GM19240 (cell line): ENCODE measurements around the gene FCAMR.

Experiments
- DNase-seq: peaks from one replicate; pipeline ENCODE4 v3.0.0; 2011; ENCODE audit warnings: low spot score; ENCODE audit not compliant: insufficient read length

The FCAMR gene

DNA sequence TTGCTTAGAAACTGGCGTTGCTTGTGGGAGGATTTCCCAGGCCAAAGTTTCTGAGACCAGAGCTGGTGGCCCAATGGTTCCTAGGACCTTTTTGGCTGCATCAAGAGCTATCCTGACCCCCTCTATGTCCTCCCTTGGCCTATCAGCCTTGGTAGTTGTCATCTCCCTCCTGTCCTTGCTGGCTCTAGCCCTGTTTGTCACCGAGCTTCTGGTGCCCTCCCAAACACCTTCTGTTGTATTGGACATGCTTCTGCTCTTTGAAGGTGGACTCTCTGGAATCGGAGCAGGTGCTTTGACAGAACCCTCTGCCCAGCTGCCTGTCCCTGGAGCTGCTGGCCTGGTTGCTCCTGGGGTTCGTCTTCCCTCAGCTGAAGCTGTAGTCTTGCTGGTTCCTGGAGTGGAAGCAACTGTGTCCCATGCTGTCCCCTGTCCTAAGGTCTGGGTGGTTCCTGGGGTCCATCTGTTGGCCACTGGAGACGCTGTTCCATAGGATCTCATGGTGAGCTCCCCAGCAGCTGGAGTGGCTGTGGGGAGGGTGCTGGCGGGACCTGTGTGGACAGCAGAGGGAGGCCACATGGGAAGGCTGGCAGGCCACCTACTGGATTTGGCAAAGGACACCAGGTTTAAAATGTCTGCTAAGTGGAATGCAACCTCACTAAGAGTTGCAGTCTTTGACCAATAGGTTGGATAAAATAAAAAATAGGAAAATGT lies 9.4 kb downstream of the FCAMR start:
- no peak for DNase-seq

DNA sequence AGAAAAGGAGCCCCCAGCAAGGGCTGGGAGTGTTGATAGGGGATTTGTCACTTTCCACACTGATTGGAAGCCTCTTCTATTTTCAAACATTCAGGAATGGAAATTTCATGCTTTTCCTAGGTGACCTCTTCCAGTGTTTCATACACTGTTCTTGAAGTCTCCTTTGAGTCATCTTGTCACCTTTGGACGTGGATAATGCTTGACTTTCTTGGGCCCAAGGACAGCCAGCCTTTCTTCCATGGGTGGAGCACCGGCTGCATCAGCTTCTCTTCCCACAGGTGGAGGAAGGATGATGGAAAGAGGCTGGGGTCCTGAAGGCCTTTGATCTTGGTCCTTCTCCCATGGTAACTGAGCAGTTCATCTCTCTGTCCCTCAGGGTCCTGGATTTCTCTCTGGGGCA lies 12.1 kb downstream of the FCAMR start:
- no peak for DNase-seq

DNA sequence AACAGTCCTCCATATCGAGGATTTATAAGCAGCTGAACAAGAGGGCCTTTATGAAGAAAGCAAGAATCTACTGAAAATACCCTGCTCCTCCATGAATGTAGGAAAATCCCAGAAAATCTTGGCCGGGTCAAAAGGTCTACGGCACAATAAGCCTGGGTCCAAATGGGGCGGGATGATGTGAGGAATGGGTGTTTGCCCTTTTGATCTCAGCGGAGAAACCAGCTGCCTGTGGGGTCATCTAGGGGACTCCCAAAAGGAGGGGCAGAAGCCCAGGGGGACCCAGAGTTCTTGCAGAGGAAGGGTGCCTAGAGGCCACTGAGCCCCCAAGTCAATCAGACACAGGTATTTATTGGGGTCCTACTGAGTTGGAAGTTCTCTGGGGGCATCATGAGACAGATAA lies 12.6 kb downstream of the FCAMR start:
- DNase-seq, result no peak

DNA sequence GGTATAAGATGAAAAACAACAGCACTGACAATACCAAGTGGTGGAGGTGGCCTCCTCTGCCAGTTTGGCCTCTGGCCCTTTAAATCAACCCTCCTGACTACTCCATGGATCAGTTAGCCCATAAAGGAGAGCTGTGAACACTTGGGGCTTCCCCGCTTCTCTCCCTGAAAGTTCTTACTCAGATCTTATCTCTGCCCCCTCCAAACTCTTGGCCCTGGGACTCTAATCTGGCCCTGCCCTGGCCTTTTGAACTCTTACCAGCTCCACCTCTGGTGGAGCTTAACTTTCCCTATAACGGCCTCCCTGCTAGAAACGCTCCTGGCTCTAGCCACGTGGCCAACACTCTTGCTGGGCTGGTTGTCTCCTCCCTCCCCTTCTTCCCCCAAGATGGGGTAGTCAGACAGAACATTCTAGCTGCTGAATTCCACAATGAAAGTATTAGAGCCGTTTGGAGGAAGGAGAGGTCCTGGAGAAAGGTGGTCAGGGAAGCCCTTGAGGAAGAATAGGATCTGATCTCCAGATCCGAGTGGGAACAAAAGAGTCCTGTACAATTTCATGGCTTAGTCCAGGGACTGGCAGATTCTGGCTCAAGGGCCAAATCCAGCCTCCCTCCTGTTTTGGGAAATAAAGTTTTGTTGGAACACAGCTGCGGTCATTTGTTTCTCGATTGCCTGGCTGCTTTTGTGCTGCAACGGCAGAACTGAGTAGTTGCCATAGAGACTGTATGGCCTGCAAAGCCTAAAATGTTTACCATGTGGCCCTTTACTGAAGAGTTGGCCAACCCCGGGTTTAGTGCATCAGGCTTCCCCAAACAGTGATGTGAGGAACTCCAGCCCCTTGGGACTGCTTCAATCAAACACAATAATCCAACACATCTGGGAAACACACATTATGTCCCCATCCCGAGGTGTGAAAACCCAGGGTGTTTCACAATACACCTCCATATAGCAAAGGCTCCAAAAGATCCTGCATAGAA lies 14.5 kb downstream of the FCAMR start:
- peak; percentile 64 for DNase-seq

DNA sequence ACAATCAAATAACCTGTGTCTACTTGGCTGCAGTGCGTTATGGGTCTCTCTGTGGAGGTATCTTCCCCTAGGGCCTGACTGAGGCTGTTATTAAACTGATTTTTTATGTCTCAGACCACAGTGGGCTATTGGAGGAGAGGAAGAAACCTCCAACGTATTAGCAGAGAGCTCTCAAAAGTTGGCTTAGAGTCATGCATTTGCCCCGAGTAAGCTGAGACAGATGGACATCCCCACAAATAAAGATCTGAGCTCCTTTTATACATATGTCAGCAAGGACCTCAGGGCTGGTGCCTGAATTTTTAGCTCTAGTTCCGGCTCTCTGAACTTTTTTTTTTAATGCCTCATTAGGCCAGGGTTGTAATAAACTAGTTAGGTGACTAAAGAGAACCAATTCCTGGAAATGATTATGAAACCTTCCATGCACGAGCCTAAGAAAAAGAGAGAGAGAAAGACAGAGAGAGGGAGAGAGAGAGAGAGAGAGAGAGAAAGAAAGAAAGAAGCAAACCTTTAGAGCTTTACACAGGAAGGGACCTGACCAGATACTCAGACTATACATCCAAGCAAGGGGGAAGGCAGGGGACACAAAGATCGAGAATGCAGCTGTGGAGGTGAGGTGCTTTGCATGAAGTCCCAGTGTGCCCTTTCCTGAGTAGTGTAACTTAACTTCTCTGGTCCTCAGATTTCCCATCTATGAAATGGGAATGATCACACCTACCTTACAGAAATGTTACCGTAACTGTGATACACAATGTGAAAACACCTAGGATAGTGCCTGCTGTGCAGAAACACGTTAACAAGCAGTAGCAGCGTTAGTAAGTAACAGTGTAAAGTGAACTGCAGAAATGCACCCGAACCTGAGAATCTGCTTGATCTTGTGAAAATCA lies 15.6 kb downstream of the FCAMR start:
- DNase-seq, result no peak

DNA sequence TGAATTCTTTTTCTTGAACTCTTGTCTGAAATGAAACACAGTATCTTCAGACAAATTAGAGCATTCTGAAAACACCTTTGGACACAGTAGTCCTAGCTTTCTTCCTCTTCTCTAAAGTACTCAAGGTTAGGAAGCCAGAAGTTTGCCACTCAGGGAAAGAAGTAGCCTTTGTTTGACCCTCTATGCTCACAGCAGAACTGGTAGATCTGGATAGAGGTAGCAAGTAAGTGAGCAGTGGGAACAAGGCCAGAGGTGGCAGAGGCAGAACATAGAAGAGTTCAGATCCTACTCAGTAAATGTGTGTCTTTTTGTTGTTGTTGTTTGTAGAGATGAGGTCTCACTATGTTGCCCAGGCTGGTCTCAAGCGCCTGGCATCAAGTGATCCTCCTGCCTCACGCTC lies 16.6 kb downstream of the FCAMR start:
- DNase-seq, result no peak

DNA sequence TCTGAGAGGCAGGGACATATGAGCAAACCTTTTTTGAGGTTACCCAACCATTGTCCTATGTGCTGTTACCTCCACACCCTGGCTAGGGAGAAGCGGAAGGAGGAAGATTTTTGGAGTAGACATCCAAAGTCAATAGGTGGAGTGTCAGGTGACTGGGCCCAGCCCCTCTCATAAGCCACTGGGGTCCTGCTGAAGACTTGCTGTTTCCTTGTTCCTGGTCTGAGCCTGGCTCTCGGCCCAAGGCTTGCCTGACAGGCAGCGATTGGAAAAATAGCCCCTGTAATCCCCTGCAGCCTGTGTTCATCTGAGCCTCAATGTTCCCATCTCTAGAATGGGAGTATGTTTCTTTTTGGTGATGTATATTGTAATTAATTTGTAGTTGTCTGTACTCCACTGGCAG lies 17.1 kb downstream of the FCAMR start:
- no peak for DNase-seq

DNA sequence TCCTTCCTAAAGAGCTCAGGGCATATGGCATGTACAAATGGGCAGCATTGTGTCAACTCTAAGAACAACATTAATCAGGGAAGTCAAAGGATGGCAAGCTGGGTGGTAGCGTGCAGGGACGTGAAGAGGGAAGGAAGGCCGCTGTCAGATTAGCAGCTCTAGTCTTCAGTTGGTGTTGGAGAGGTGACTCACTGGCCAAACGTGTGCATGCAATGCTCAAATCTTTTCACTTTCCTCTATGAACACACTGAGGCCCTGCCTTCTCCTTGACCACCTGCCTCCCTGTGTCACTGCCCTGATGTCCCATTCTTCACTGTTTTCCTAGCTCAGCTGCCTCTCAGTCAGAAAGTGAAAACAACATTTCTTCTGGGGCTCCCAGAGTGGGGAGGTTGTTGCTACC lies 18.1 kb downstream of the FCAMR start:
- no peak for DNase-seq

DNA sequence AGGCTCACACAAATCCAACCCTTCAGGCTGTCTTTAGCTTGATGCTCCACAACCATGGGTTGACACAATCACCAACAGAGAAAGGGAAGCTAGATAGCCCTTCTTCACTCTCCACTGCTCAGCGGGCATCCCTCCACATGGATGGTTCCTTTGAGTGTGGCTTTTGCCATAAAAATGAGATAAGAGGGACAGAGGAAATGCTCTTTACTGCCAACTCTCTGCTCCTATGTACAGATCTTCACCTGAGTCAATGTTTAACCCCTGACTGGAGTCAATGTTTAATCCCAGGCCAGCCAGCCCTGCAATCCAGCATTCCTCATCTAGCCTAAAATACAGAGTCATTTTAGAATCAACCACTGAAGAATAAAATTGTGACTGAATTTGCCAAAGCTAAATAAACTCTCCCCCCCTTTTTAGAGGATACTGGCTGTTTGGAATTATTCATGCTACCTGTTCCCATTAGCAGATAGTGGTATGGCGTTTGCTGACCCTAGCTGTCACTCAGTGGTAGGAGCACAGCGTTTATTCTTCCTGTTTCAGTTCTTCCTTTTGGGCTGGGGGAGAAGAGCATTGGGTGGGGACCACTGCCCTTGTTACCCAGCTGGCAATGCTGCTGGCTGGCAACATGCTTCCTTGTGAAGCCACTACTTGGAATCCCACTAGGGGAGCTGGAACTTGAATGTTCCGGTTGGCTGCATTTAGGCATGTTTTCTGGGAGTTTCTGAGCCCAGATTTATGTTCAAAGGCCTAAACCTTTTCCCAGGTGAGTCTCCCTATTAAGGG lies 18.8 kb downstream of the FCAMR start:
- DNase-seq, result no peak

DNA sequence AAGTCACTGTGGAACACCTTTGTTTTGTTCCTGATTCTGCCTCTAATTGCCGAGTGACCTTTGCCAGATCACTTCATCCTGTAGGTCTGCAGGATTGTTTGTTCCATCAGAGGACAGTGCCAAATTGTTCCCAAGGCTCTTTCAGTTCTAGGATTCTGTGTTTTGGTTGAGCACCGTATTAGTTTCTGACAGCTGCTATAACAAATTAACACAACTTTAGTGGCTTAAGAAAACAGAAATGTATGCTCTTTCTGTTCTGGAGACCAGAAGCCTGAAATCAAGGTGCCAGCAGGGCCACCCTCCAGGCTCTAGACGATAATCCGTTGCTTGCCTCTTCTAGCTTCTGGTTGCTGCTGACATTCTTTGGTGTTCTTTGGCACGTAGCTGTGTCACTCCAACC lies 20.6 kb downstream of the FCAMR start:
- no peak for DNase-seq

DNA sequence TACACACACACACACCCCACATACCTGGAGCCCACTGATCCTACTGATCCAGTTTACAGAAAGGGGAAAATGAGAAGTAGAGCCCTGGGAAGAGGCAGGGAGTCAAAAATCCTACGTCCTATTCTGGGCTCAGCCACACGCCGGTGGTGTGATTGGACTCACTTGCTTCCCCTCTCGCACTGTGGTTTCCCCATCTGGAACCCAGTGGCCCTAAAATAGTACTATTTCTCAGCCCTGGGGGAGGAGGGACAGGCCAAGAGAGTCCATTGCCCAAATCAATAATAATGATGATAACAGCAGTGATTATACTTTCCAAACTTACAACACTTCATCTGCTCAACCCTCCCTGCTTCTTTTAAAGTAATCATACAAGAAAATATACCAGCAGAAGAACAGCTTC lies 21.1 kb downstream of the FCAMR start:
- no peak for DNase-seq

DNA sequence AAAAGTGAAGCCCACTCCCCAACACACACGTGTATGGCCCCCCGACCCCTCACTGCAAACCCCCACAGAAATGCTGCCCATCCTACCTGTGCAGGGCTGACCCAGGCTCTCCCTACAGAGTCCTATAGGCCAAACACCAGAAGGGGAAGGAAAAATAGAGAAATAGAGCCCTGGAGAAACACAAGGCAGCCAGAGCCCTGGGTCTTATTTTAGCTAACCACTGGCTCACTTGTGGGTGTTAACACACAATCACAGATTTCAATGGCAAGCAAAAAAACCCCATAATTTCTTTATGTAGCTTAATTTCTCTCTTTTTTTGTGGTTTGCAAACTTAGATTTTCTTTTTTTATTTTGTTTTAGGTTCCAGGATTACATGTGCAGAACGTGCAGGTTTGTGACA lies 23.0 kb downstream of the FCAMR start:
- no peak for DNase-seq

DNA sequence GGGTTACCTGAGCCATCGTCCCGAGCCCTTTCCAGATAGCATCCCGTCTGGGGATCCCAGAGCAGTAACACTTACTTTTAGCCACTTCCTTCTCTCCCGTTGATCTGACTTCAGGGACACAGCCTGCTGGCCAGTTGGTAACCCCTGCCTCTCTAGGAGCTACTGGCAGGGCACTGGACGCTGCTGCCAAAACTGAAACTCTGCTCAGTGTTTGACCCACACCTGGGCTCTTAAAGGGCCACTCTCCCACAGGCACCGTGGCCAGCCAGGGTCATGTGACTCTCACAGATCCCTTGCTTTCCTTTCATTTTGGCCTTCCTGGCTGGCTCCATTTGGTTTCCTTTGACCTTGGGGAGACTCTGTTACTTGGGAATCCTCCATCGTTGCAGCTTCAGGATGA lies 24.0 kb downstream of the FCAMR start, which contains the start of gene PIGR:
Gene PIGR (minus strand): TSS at position 206 of the 400 bp plus-strand sequence. CDS start 5,935 bp downstream, outside the sequence.
- no peak for DNase-seq

DNA sequence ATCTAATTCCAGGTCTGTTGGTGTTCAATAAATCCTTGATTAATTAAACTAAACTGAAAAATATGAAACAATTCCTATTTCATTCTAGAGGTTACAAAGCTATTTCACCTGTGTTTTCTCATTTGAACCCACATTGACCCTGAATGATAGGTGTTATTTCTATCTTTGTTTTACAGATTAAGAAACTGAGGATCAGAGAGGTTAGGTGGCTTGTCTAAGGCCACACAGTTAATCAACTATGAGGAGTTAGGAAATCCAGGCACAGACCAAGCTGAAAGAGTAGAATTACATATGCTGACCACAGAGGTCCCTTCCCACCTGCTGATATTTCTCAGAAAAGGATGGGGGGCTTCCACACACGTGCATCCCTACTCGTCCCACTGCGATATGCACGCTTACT lies 24.5 kb downstream of the FCAMR start:
- no peak for DNase-seq

DNA sequence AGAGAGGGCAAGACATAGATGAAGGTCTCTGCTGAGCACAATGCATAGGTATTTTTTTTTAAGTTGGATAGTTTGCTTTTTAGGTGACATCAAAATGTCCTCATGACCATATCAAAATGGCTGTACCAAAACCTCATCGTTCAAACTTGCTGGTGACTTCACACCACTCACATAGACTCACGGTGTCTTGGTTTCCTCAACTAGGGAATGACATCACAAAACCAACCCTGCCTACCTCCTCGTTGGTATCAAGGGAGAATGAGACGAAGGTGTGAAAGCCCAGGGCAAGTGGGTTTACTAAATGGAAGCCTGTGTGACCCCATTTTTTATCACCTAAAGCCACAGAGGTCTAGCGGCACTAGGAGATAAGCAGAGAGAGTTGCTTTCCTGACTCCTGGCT lies 25.6 kb downstream of the FCAMR start:
- no peak for DNase-seq

DNA sequence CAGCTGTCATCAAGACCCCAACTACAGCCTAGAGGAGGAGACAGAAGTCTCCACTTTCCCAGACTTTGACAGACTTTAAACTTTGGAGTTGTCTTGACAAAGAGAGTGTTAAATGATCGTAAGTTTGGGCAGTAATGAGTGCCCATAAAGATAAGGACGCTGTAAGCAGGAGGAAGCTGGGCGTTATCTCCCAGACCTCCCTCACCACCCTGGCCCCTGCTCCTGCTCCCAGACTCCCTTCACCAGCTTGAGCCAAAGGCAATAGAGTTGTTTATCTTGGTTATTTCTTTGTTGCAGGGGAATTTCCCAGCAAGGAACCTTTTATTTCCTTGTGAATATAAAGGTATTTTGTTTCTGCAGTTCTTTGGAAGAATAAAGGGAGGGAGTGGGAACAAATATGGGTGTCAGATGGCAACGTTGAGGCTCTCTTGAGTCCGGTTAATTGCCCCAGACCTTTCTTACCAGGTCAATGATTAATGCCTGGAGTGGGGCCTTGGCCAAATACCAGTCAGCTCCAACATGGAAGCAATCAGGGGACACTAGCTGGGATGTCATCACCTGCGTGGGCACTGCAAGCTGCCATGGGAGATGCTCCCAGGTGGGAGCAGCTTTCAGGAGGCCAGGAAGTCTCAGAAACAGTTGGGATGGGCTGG lies 28.4 kb downstream of the FCAMR start:
- no peak for DNase-seq

DNA sequence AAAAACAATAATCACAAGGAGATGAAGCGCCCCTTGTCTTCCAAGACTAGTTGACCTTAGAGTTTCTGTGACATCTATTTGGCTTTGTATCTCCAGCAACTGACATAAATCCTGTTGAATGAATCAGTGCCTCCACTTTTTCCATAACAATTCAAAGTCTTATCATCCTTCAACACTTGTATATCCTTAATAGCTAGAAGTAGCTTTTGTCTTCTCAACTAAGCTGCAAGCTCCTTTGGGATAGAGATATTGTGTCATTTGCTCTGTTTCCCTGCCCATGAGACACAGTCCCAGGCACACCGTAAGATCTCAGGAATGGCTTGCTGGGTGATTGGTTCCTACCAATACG lies 29.7 kb downstream of the FCAMR start:
- DNase-seq, result no peak

DNA sequence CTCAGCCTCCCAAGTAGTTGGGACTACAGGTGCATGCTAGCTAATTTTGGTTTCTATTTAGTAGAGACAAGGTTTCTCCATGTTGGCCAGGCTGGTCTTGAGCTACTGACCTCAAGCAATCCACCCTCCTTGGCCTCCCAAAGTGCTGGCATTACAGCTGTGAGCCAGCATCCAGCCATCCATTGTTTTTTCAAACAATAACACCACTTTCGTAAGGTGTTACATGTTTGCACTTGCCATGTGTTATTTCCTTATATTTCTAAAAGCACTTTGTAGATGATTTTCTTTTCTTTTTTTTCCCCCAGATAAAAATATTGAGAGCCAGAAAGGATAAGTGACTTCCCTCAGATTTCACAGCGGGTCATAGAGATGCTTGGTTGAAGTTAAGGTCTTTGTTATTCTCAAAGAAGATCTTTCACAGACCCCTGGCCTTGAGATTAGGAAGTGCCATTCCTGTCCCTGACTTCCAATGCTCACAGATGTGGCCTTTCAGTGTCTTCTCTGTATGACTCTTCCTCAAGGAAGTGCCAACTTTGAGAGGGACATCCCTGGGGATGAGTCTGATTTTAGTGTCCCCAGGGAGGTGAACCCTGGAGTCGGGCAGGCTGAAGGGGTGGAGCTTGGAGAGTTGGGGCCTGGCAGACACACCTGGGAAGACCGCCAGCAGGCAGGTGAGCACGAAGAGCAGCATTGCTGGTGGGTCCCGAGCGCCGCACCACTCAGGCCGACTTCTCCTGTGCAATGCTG lies 30.2 kb downstream of the FCAMR start:
- no peak for DNase-seq

DNA sequence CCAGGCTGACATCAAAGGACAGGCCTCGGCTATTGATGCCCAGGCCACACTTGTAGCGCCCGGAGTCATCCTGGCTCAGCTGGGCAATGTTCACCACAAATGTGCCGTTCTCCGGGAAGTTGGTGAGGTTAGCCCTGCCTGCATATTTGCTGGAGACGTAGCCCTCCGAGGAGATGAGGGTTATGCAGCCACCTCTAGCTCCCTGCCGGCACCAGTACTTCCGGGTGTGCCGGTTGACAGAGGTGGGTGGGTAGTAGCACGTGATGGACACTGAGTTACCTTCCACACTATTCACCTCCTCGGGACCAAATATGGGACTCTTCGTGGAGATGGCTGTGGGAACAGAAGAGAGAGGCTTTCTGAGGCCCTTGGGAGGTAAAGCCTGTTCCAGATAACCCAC lies 31.1 kb downstream of the FCAMR start:
- no peak for DNase-seq

DNA sequence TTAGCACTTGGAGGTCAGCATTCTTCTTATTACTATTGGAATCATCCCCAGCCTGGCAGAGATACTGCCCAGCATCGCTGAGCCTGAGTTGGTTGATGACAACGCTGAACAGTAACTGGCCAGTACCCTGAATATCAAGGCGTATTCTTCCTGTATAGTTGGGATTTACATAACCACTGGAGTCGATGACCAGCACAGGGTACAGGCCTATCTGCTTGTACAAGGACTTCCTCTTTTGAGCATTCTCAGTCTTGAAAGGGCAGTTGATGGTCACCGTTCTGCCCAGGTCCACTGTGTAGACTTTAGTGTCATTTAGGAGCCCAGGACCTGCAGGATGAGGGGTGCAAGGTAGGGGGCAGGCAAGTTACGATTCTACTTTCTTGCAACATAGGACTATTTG lies 32.8 kb downstream of the FCAMR start:
- DNase-seq, result no peak
